ENCODE results near the gene MICU1.

GRCh38 chr10:72595436-72595835 is 30.4 kb downstream of the MICU1 start:
- TF ChIP-seq CTCF (IDR thresholded peaks at IDR 0.05): no peak
- TF ChIP-seq EZH2 (IDR thresholded peaks at IDR 0.05): no peak
- TF ChIP-seq EZH2phosphoT487 (IDR thresholded peaks at IDR 0.05): no peak

Measured in neural progenitor cell (in vitro differentiated cells).